IPS-20b (cell line): ENCODE measurements around the gene C11orf86.
"Not testable (repeated sequence)": the region's sequence is repeated elsewhere in the genome, so short reads cannot be mapped to it uniquely, and the experiment has no call there.

Source experiments
- H3K27ac ChIP-seq: one replicate; pipeline ENCODE4 v1.5.1; 2013; ENCODE audit warnings: low read length
- H3K27me3 ChIP-seq: 2 replicates; pipeline ENCODE4 v1.6.1; 2013; ENCODE audit warnings: mild to moderate bottlenecking, low read length, inconsistent platforms; ENCODE audit not compliant: insufficient read depth
- H3K36me3 ChIP-seq: 2 replicates; pipeline ENCODE4 v1.6.1; 2013; ENCODE audit warnings: low read depth, mild to moderate bottlenecking, inconsistent platforms, low read length, moderate library complexity; ENCODE audit not compliant: insufficient read depth
- H3K4me1 ChIP-seq: 2 replicates; pipeline ENCODE4 v1.6.1; 2013; ENCODE audit warnings: mild to moderate bottlenecking, control low read depth, inconsistent platforms, low read length, moderate library complexity; ENCODE audit not compliant: insufficient read depth
- H3K4me3 ChIP-seq: 2 replicates; pipeline ENCODE4 v1.5.1; 2013; ENCODE audit warnings: mild to moderate bottlenecking, low read length, inconsistent platforms
- H3K9ac ChIP-seq: 2 replicates; pipeline ENCODE4 v1.6.1; 2013; ENCODE audit warnings: low read depth, mild to moderate bottlenecking, inconsistent platforms, low read length, moderate library complexity
- H3K9me3 ChIP-seq: 2 replicates; pipeline ENCODE4 v1.6.1; 2013; ENCODE audit warnings: mild to moderate bottlenecking, low read depth, low read length, inconsistent platforms; ENCODE audit not compliant: insufficient read depth

C11orf86 gene

GRCh38 chr11:66953081-66953833 lies 21.8 kb upstream of the C11orf86 start:
- H3K9ac ChIP-seq = no peak overlapping the region
- H3K9me3 ChIP-seq = no peaks in the 10 kb centered on the region
- H3K27me3 ChIP-seq = no peaks in the 10 kb centered on the region
- no peaks in the 10 kb centered on the region; the same call in 1 of the 2 replicates for H3K4me1 ChIP-seq
- no peak overlapping the region for H3K27ac ChIP-seq
- H3K36me3 ChIP-seq = peaks cover 2% of the 10 kb centered on the region; the same call in 1 of the 2 replicates
- no peak overlapping the region for H3K4me3 ChIP-seq

DNA sequence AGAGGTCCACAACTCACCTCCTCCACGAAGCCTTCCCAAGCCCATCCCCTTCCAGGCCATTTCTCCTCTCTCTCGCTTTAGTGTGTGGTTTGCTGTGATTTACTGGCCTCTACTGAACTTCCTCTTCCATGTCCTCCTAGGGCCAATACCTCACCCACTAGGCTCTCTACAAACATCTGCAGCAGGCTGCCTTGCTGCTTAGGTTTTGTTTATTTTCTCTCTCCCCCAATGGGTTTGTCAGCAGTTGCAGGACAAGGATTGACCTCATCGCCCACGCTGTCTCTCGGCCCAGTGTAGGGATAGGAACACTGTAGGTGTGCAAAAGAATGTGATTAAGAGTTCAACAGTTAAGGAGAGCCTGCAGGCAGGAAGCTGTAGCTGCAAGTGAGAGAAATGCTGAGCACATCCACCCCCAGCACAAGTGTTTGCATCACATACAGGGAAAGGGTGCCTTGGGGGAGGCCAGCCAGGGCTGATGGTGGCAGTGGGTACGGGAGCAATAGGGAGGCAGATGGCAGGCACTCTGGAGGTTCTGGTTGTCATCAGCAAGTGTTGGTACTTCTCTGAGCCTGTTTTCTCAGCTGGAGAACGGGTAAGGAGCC lies 18.3 kb upstream of the C11orf86 start:
- Histone ChIP-seq H3K36me3 (no peaks in the 10 kb centered on the region), H3K9ac (peak overlapping the region; percentile 62; the same call in 1 of the 2 replicates), H3K4me1 (peaks cover 5% of the 10 kb centered on the region; the same call in 1 of the 2 replicates), H3K27me3 (peaks cover 12% of the 10 kb centered on the region), H3K9me3 (no peaks in the 10 kb centered on the region), H3K4me3 (no peak overlapping the region; the same call in 1 of the 2 replicates), H3K27ac (no peak overlapping the region)

DNA sequence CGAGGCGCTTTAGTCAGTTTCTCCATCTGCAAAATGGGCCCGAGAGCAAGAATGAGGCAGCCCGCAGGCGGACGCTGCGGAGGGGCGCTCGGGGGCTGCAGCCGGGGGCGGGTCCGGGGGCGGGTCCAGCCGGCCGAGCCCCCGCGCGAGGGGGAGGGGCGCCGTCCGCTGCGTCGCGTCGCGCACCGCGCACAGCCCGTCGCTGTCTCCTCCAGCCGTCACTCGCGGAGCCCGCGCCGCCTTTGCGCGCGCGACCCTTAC lies 17.2 kb upstream of the C11orf86 start:
- no peak overlapping the region for H3K27ac ChIP-seq
- H3K9me3 ChIP-seq = no peaks in the 10 kb centered on the region
- H3K27me3 ChIP-seq = peaks cover 12% of the 10 kb centered on the region
- H3K9ac ChIP-seq = peak overlapping the region; percentile 62; the same call in 1 of the 2 replicates
- no peaks in the 10 kb centered on the region for H3K36me3 ChIP-seq
- H3K4me3 ChIP-seq = peak overlapping the region; percentile 88
- H3K4me1 ChIP-seq = peaks cover 5% of the 10 kb centered on the region; the same call in 1 of the 2 replicates

DNA sequence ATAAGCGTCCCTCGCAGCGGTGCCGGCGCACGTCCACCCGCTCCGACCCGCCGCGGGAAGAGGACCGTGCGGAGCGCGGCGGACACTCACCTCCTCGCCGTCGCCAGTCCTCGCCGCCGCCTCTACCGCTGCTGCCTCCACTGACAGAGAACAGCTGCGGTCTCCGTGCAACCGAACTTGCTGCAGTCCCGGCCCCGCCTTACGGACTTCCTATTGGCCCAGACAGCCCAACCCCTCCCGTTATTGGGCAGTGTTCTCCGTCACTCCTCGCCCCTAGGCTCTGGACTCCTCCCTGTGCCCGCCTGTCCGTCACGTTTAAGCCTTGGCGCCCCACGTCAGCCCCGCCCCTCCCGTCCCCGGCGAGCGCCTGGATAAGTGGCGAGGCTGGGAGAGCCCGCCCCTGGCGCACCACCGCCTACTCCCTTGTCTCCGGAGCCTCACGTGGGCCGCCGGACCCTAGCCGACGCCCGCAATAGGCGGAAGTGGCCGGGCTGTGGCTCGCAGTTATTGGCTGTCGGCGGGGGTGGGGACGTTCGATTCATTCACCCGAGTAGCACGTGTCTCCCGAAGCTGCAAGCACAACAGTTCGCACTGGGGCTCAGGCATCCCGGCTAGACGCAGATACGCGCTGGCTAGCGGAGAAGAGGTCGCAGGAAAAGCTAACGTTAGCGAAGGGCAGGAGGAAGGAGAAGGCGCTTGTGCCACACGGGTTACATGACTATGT lies 16.7 kb upstream of the C11orf86 start, which contains the start of gene PC:
PC (minus strand) TSS at position 152 of the 724 bp plus-strand sequence. CDS start 86,224 bp downstream, outside the sequence.
- H3K9me3 ChIP-seq = no peaks in the 10 kb centered on the region
- peak within 1 kb of the TSS; percentile 88 for H3K4me3 ChIP-seq
- H3K4me1 ChIP-seq = peaks cover 5% of the 10 kb centered on the region; the same call in 1 of the 2 replicates
- H3K9ac ChIP-seq = peak within 1 kb of the TSS; percentile 62; the same call in 1 of the 2 replicates
- no peak within 1 kb of the TSS for H3K27ac ChIP-seq
- no peaks in the 10 kb centered on the region for H3K36me3 ChIP-seq
- peaks cover 12% of the 10 kb centered on the region for H3K27me3 ChIP-seq

DNA sequence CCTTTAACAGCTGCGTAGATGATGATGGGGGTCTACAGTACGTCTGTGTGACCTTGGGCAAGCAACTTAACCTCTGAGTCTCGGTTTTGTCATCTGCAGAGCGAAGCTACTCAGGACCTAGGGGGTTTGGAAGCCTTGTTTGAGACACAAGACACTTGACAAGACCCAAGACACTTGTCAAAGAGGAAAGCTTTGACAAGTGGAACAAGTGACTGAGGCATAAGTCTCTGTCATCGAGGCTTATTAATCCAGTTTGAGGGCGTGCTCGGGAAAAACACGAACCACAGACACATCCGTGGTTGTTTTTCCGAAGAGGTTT lies 16.2 kb upstream of the C11orf86 start:
- peak overlapping the region; percentile 60 for H3K4me3 ChIP-seq
- H3K27me3 ChIP-seq = peaks cover 12% of the 10 kb centered on the region
- no peaks in the 10 kb centered on the region for H3K9me3 ChIP-seq
- peak overlapping the region; percentile 55; the same call in 1 of the 2 replicates for H3K9ac ChIP-seq
- no peaks in the 10 kb centered on the region for H3K36me3 ChIP-seq
- H3K27ac ChIP-seq = no peak overlapping the region
- peaks cover 5% of the 10 kb centered on the region; the same call in 1 of the 2 replicates for H3K4me1 ChIP-seq

DNA sequence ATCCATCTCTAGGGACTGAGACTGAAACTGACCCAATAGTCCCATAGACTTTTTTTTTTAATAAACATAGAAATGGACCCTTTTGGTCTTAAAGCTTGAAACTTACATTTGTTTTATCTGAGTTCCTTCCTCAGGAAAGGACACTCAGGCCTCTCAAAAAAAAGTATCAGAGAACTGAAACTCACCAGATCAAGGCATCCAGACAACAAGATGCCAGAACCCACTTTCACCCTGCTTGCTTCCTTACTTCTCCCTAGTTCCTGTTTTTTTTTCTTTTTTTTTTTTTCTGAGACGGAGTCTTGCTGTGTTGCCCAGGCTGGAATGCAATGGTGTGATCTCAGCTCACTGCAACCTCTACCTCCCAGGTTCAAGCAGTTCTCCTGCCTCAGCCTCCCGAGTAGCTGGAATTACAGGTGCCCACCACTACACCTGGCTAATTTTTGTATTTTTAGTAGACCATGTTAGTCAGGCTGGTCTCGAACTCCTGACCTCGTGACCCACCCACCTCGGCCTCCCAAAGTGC lies 13.4 kb upstream of the C11orf86 start:
- H3K9me3 ChIP-seq, H3K4me1 ChIP-seq, H3K9ac ChIP-seq, H3K4me3 ChIP-seq, H3K36me3 ChIP-seq, H3K27ac ChIP-seq: not testable (repeated sequence)
- H3K27me3 ChIP-seq = peaks cover 12% of the 10 kb centered on the region

- peaks cover 5% of the 10 kb centered on the region; the same call in 1 of the 2 replicates for H3K4me1 ChIP-seq
- H3K9me3 ChIP-seq = no peaks in the 10 kb centered on the region
- H3K36me3 ChIP-seq = no peaks in the 10 kb centered on the region
- H3K27me3 ChIP-seq = peaks cover 12% of the 10 kb centered on the region
- no peak overlapping the region for H3K4me3 ChIP-seq
- no peak overlapping the region for H3K9ac ChIP-seq
- H3K27ac ChIP-seq = no peak overlapping the region
Observed at GRCh38 chr11:66962247-66962646, 12.9 kb upstream of the C11orf86 start.

- H3K27ac ChIP-seq = no peak overlapping the region
- H3K4me3 ChIP-seq = no peak overlapping the region
- H3K36me3 ChIP-seq = no peaks in the 10 kb centered on the region
- H3K9ac ChIP-seq = no peak overlapping the region
- no peaks in the 10 kb centered on the region for H3K9me3 ChIP-seq
- 0 out of 2 replicates have a peak, but pooled peaks cover 5% of the 10 kb centered on the region for H3K4me1 ChIP-seq
- H3K27me3 ChIP-seq = peaks cover 12% of the 10 kb centered on the region
Observed at GRCh38 chr11:66962801-66963200, 12.3 kb upstream of the C11orf86 start.

DNA sequence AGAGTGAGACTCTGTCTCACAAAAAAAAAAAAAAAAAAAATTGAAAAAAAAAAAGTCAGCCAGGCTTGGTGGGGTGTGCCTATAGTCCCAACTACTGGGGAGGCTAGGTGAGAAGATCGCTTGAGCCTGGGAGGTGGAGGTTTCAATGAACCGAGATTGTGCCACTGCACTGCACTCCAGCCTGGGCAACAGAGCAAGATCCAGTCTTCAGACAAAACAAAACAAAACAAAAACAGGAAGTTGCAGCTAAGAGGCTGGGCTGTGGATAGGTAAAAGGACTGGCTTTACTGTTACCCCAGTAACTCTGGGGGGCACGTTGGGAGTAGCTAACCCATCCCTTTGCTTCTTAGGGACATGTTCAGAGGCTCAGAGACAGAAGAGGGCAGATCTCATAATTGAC lies 10.6 kb upstream of the C11orf86 start:
- H3K9ac ChIP-seq = no peak overlapping the region
- H3K4me1 ChIP-seq = no peaks in the 10 kb centered on the region
- no peaks in the 10 kb centered on the region for H3K9me3 ChIP-seq
- peaks cover 5% of the 10 kb centered on the region for H3K27me3 ChIP-seq
- H3K36me3 ChIP-seq = no peaks in the 10 kb centered on the region
- H3K4me3 ChIP-seq = no peak overlapping the region
- H3K27ac ChIP-seq = no peak overlapping the region

- no peaks in the 10 kb centered on the region for H3K9me3 ChIP-seq
- H3K4me1 ChIP-seq = no peaks in the 10 kb centered on the region
- H3K9ac ChIP-seq = no peak overlapping the region
- no peaks in the 10 kb centered on the region for H3K36me3 ChIP-seq
- no peak overlapping the region for H3K4me3 ChIP-seq
- no peaks in the 10 kb centered on the region for H3K27me3 ChIP-seq
- H3K27ac ChIP-seq = no peak overlapping the region
Observed at GRCh38 chr11:66966351-66966750, 8.8 kb upstream of the C11orf86 start.

- Histone ChIP-seq H3K36me3 (no peaks in the 10 kb centered on the region), H3K4me1 (no peaks in the 10 kb centered on the region), H3K4me3 (no peak overlapping the region), H3K9me3 (no peaks in the 10 kb centered on the region), H3K27ac (no peak overlapping the region), H3K9ac (no peak overlapping the region), H3K27me3 (no peaks in the 10 kb centered on the region)
Observed at GRCh38 chr11:66967670-66968425, 7.3 kb upstream of the C11orf86 start.
